ENCODE data around the gene DISC1.
A peak's percentile ranks its signal among the peaks of the same experiment; 100 is the strongest.

DISC1 gene

DNA sequence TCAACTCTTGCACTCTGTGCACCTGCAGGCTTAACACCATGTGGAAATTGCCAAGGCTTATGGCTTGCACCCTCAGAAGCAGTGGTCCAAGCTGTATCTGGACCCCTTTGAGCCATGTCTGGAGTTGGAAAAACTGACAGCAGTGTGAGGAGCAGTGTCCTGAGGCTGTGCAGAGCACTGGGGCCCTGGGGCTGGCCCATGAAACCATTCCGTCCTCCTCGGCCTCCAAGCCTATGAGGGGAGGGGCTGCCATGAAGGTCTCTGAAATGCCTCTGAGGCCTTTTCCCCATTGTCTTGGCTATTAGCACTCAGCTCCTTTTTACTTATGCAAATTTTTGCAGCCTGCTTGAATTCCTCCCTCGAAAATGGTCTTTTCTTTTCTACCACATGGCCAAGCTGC is 126.7 kb downstream of the DISC1 start:
- TF ChIP-seq GABPA (IDR thresholded peaks at IDR 0.05; ENCODE audit: low read depth), result no peak
- TF ChIP-seq, protein P1, sequence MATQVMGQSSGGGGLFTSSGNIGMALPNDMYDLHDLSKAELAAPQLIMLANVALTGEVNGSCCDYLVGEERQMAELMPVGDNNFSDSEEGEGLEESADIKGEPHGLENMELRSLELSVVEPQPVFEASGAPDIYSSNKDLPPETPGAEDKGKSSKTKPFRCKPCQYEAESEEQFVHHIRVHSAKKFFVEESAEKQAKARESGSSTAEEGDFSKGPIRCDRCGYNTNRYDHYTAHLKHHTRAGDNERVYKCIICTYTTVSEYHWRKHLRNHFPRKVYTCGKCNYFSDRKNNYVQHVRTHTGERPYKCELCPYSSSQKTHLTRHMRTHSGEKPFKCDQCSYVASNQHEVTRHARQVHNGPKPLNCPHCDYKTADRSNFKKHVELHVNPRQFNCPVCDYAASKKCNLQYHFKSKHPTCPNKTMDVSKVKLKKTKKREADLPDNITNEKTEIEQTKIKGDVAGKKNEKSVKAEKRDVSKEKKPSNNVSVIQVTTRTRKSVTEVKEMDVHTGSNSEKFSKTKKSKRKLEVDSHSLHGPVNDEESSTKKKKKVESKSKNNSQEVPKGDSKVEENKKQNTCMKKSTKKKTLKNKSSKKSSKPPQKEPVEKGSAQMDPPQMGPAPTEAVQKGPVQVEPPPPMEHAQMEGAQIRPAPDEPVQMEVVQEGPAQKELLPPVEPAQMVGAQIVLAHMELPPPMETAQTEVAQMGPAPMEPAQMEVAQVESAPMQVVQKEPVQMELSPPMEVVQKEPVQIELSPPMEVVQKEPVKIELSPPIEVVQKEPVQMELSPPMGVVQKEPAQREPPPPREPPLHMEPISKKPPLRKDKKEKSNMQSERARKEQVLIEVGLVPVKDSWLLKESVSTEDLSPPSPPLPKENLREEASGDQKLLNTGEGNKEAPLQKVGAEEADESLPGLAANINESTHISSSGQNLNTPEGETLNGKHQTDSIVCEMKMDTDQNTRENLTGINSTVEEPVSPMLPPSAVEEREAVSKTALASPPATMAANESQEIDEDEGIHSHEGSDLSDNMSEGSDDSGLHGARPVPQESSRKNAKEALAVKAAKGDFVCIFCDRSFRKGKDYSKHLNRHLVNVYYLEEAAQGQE (IDR thresholded peaks at IDR 0.05; ENCODE audit: insufficient replicate concordance, low read depth), result no peak
- no peak for TF ChIP-seq SPI1 (IDR thresholded peaks at IDR 0.05; ENCODE audit: borderline replicate concordance, low read depth)
- TF ChIP-seq POLR2AphosphoS5 (IDR thresholded peaks at IDR 0.05; ENCODE audit: low read depth), result no peak
- TF ChIP-seq, protein P2, sequence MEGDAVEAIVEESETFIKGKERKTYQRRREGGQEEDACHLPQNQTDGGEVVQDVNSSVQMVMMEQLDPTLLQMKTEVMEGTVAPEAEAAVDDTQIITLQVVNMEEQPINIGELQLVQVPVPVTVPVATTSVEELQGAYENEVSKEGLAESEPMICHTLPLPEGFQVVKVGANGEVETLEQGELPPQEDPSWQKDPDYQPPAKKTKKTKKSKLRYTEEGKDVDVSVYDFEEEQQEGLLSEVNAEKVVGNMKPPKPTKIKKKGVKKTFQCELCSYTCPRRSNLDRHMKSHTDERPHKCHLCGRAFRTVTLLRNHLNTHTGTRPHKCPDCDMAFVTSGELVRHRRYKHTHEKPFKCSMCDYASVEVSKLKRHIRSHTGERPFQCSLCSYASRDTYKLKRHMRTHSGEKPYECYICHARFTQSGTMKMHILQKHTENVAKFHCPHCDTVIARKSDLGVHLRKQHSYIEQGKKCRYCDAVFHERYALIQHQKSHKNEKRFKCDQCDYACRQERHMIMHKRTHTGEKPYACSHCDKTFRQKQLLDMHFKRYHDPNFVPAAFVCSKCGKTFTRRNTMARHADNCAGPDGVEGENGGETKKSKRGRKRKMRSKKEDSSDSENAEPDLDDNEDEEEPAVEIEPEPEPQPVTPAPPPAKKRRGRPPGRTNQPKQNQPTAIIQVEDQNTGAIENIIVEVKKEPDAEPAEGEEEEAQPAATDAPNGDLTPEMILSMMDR (IDR thresholded peaks at IDR 0.05; ENCODE audit: insufficient read depth, low read length), result no peak
- Histone ChIP-seq H3K27me3 (ENCODE audit: insufficient read depth, poor library complexity, severe bottlenecking) (no peaks in the 10 kb centered on the region), H3K4me3 (replicated peaks; ENCODE audit: insufficient read depth, low read length) (no peak overlapping the region), H3K27ac (replicated peaks) (no peak overlapping the region)
- DNase-seq (ENCODE audit: low read depth in 1 of 2, low spot score in 1 of 2), result no peak

DNA sequence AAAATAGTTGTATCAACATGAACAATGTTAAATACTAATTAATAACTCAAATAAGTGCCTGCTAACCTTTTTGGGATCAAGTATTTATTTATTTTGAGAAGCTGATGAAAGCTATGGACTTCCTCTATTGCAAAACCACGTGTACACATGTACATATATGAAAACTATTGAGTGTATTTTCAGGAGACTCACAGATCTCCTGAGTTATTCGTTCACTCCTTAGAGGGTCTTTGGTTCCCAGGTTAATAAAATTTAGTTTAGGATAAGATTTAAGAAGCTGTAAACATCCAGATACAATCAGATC is 130.5 kb downstream of the DISC1 start:
- H3K27me3 ChIP-seq (ENCODE audit: insufficient read depth, poor library complexity, severe bottlenecking), result no peaks in the 10 kb centered on the region
- DNase-seq (ENCODE audit: low read depth in 1 of 2, low spot score in 1 of 2), result peak in 1 of 2 experiments; percentile 38
- TF ChIP-seq SPI1 (IDR thresholded peaks at IDR 0.05; ENCODE audit: borderline replicate concordance, low read depth) (peak; percentile 90), GABPA (IDR thresholded peaks at IDR 0.05; ENCODE audit: low read depth) (no peak)
- TF ChIP-seq, protein P1 (IDR thresholded peaks at IDR 0.05; ENCODE audit: insufficient replicate concordance, low read depth), result no peak
- H3K27ac ChIP-seq (replicated peaks), result peak overlapping the region; percentile 63
- H3K4me3 ChIP-seq (replicated peaks; ENCODE audit: insufficient read depth, low read length), result no peak overlapping the region

DNA sequence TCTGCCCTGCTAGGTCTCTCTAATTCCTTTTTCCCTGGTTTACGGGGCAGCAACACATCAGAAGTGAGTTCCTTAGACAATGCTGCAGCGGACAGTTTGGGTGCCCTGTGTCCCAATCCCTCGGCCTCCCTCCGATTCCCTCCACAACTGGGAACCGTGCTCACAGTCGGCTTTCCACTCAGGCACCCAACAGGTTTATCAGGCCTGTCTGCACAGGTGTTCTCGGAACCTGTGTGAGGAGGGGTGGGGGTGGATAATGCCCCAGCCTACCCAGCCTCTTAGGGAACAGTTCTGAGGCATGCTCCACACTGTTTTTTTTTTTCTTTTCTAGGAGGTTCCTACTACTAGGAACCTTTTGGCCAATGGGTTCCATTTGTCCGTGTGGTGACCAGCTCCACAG is 131.2 kb downstream of the DISC1 start:
- Histone ChIP-seq H3K27me3 (ENCODE audit: insufficient read depth, poor library complexity, severe bottlenecking) (no peaks in the 10 kb centered on the region), H3K4me3 (replicated peaks; ENCODE audit: insufficient read depth, low read length) (no peak overlapping the region), H3K27ac (replicated peaks) (peak overlapping the region; percentile 63)
- no peak for DNase-seq (ENCODE audit: low read depth in 1 of 2, low spot score in 1 of 2)
- TF ChIP-seq POLR2AphosphoS5 (IDR thresholded peaks at IDR 0.05; ENCODE audit: low read depth) (no peak), SPI1 (IDR thresholded peaks at IDR 0.05; ENCODE audit: borderline replicate concordance, low read depth) (no peak), GABPA (IDR thresholded peaks at IDR 0.05; ENCODE audit: low read depth) (no peak)
- TF ChIP-seq, protein P1 (IDR thresholded peaks at IDR 0.05; ENCODE audit: insufficient replicate concordance, low read depth), result no peak
- TF ChIP-seq, protein P2 (IDR thresholded peaks at IDR 0.05; ENCODE audit: insufficient read depth, low read length), result no peak

DNA sequence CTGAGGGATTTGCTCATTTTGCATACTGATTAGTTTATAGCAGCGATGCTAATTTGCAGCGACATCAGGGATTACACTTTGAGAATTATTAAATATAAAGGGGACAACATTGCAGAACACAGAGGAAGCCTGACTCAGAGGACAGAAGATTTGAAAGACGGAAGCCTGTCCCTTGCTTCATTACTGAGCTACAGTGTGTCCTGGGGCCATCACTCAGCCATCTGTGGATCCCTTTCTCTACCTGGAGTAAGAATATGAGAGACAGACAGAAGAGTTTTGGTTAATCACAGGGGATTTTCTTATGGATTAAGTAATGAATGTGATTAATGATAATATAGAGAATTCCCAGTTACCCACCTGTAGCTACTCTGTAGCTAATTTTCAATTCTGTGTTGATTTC is 134.7 kb downstream of the DISC1 start:
- TF ChIP-seq GABPA (IDR thresholded peaks at IDR 0.05; ENCODE audit: low read depth) (no peak), POLR2AphosphoS5 (IDR thresholded peaks at IDR 0.05; ENCODE audit: low read depth) (no peak), SPI1 (IDR thresholded peaks at IDR 0.05; ENCODE audit: borderline replicate concordance, low read depth) (no peak)
- TF ChIP-seq, protein P2 (IDR thresholded peaks at IDR 0.05; ENCODE audit: insufficient read depth, low read length), result no peak
- TF ChIP-seq, protein P1 (IDR thresholded peaks at IDR 0.05; ENCODE audit: insufficient replicate concordance, low read depth), result no peak

More for the DNA sequence above, 134.7 kb downstream of the DISC1 start:
- no peaks in the 10 kb centered on the region for H3K27me3 ChIP-seq (ENCODE audit: insufficient read depth, poor library complexity, severe bottlenecking)
- no peak for DNase-seq (ENCODE audit: low read depth in 1 of 2, low spot score in 1 of 2)
- peak overlapping the region; percentile 44 for H3K27ac ChIP-seq (replicated peaks)
- no peak overlapping the region for H3K4me3 ChIP-seq (replicated peaks; ENCODE audit: insufficient read depth, low read length)

Data from HL-60 (cell line).